ENCODE data around the gene FNTB.
"Not testable (repeated sequence)": the region's sequence is repeated elsewhere in the genome, so short reads cannot be mapped to it uniquely, and the experiment has no call there.

FNTB gene

DNA sequence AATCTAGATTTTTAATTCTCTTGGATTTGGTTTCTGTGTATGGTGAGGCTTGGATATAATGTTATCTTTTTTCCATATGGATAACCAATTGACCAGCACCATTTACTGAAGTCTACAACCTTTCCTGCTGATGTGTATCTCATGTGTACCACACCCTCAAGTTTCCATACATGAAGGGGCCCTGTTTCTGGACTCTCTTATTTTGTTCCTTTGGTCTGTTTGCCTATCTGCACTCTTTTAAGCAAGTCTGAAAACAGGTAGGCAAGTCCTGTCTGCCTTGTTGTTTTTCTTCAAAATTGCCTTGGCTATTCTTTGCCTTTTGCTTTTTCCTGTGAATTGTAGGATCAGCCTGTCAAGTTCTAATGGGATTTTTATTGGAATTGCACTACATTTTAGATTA is 71.0 kb downstream of the FNTB start:
- no peak for DNase-seq

DNA sequence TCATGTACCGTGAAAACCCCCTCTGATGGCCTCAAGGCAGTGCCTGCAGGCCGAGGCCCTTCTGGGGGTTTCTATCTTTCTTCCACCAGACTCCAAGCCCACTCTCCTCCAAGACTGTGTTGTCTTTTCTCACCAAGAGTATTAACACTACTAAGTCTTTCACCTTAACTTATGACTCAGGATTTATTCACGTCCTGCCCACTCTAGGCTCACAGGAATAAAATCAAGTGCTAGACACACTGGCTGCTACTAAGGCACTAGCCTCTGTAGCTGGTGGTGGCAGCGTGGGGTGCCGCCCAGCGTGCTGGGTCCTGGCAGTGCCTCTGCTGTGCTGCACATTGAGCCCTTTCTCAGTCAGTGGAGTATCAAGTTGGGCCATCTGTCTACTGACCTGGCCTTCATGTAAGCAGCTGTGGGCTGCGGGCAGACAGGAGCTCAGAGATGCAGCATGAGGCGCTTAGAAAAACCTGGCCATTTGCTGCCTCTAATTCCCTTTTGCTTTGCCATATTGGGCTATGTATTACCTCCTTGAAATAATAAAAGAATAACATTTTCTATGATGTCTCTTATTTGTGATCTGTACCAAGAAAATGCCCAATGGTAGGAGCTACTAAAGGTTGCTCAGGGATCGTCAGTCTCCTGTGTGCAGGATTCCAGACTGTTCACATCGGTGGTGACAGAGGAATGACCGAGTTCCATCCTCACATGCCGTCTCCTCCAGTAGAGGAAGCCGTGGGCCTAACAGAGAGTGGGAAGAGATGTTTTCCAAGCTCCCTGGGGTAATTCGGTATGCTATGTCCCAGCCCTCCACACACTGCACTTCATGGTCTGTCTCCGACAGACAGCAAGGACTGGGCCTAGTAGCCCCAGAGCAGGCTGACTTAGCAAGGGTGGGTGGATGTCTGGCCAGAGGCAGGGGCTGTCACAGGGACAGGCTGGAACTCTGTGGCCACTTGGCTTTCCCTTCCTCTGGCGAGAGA is 75.7 kb downstream of the FNTB start:
- no peak for DNase-seq

DNA sequence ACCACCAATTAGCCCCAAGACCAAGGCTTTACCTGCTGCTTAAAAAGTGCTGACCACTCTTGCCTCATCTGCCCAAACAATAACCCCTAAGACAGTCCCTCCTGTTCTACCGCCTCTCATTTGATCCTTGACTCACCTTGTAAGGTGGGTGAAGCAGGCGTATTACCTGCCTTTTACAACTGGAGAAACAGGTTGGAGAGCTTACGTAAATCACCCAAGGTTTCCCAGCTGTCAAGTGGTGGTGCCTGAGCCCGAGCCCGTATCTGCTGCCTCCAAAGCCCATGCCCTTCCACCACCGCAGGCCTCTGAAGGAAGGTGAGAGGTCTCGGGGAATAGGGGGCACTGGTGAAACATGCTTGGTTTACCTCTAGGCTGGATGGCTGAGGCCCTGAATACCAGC is 79.0 kb downstream of the FNTB start:
- DNase-seq: no peak

DNA sequence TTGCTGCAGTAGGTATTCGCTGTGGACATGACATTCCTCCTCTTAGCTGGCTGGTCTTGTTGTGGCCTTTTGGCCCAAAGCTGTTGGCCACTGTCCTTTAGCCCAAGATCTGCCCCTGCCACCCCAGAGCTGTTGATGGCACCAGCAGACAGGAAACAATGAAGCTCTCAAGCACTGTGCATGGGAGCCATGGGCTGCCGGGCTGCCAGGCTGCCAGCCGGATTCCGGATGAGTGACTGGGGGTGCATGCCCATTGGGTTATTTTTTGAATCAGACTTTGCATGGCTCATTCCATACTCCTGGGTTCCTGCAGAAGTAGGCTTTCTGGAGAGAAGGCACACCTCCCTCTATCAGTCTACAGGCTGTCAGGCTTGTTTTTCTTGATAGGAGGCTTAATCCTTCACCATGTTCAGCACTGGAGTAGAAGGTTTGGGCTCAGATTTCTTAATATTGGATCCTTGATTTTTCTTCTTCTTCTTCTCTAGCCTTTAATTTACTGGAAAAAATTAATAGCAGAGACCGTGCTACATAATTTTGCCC is 83.2 kb downstream of the FNTB start:
- DNase-seq: no peak

DNA sequence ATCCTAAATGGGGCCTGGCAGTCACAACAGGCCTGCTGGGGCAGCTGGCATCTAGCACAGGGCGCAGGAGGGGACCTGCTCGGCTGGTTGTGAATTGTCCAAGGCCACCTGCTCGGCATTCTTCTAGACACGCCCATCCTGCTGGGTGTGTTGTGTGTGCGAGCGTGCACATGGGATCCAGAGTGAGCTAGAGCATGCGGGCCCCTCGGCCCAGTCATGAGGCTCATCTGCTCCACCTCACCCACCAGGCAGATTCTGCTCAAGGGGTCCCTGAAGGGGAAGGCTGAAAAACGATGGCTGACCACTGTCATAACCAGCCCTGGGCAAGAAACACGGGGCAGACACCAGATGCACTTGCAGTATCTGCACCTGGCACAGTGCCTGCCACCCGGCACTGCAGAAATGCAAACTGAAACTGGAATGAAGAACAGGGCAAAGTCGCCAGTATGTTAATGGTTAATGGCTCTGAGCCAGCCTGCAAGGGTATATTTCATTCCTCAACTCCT is 83.8 kb downstream of the FNTB start:
- no peak for DNase-seq

DNA sequence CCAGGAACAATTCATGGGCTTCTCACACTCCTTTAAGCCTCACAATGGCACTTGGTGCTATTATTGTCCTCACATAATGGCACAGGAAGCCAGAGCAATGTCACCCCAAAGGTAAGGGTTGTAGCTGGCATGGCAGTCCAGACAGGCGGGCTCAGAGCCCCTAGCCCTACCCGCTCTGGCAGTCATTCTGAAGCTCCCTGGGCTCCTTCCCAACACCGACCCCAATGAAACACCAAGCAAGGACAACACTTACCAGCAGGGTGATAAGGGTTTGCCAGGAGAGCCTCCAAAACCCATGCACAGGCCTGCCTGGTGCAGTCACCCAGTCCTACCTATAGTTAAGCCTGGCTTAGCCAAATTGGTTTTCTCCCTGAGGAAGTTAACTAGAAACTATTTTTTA is 84.8 kb downstream of the FNTB start:
- DNase-seq: no peak

DNA sequence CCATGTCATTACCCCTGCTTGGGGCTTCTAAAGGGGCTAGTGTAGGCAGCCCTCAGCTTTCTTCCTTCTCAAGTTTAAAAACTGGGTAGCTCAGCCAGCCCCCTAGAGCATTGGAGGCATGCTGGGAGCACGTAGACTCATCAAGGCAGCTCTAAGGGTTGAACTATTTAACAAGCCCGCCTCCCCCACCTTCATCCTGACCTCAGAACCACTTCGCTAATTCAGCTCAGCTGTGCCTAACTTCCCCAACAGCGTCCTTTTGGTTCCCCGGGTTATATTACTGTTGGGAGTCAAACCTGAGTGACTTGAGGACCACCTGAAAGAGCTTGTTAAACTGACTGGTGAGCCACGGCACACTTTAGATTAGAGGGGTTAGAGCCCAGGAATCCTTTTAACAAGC is 85.6 kb downstream of the FNTB start:
- no peak for DNase-seq

DNA sequence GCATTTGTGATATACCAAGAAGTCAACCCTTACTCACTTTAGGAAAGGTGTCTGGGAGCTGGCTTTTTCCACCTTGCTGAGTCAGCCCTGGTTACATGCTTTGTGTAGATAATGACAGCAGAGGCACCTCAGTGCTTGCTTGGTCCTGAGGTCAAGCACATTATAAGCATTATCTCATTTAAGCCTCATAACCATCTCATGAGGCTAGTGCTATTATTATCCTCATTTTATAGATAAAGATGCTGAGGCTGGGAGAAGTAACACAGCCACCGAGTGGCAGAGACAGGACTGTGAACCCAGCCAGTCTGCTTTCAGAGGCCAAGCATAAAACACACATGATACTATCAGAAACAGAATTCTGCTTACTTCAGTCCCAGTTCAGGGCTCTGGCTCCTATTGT is 86.2 kb downstream of the FNTB start:
- no peak for DNase-seq

DNA sequence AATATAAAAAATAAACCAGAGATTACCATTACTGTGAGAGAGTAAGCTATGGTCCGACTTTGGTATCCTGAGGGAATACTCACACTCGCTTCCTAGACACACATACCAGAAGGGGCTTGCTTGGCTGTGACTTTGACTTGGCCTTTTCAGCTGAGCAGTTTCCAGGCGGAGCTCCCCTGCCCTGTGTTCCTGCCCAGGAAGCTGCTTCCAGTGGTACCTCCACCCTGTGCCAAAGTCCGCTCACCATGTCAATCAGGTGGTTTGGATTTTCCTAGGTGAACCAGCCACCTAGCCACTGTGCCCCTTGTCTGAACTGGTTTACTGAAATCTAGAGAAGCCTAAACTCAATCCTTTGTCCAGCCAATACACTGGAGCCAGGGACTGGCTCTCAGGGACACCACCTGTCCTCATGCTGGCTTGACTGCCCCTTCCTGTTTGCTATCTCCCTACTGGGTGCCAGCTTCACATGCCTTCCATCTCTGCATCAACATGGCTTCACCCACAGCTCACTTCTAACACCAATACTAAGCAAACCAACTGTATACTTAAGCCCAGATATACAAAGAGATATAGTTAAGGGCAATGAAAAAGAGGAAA is 87.0 kb downstream of the FNTB start:
- DNase-seq: no peak

DNA sequence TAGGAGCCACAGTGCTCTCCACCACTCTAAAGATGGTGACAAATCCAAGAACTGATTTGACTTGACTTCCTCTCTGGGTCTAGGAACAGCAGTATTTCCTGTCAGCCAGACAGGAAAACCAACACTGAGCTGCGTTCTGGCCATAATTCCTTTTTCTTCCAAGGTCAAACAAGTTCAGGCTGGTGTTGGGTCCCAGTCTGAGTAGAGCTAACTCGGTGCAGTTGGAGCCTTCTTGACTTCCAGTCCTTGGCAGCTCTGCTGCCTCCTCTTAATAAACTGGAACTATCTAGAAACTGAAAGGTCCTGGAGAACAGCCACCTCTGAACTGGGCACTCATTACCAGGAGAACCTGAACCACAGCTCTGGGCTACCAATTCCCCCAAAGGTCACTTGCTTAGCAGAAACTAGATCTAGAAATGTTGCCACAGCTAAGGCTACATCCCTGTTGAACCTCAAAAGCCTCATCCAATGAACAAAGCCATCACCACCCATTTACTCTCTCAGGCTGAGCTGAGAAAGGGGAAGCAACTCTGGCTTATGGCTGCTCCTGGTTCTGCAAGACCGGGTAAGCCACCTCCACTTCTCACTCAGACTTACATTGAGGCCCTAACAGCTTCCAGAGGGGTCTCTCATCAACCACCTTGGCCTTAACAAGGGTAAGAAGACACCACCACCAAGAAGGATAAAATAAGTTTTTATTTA is 87.9 kb downstream of the FNTB start:
- DNase-seq: no peak

DNA sequence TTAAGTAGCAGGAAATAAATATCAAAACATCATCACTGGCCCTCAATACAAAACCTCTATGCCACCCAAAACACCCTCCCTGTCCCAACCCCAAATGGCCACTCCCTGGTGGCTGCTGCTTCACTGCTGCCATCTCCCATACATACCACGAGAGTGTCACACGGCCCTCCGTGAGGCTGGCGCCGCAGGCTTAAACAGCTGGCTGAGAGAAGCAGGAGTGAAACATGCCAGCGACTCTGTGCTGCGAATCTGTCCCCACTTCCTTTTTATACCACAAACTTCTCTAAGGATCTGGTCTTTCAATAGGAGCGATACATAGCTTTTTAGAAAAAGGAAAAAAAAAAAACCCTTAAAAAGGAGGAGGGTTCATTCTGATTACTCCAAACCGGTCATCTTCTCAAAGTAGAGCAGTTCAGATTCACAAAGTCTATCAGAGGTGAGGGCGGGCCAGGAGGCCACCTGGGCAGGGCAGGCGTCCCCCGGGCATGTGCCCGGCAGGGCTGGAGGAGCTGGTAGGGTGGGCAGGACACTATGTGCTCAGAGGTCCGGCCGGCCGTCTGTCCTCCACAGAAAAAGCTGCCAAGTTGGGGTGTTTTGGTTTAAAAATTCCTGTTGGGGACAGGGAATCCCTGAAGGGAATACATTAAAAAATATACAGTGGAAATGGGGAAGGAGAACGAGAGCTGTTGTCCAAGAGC is 89.1 kb downstream of the FNTB start:
- no peak for DNase-seq

DNA sequence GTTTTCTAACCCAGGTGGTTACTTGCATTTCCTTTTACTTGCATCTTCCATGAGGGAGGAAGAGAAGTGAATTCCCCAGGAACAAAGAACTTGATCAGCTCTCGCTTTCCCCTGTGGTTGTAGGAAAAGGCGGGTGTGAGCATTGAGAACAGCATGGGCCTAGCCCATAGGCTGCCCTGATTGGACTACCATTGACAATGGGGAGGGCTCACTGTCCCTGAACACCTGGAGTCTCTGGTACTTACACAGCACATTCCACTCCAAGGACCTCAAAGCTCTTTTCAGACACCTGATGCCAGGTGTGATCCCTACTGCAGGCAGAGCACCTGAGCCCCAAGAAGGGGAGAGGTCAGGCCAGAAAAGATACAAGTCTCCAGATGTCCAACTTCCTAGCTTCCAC is 90.6 kb downstream of the FNTB start:
- no peak for DNase-seq

DNA sequence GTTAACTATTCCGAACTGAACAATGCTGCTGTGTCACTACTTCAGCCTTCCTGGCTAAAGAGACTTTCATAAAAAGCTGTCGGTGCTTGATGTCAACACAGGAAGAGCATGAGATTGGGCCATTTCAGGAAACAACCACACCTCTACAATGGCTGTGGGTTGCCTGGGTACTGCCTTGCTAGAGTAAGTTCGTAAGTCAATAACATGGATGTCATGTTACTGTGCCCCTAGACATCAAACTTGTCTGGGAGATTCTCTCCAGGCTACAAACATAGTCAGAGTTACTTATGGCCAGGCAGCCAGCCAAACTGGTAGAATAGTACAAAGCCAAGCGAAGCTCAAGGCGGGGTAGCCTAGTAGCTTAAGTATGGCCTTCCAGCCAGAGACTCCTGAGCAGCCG is 92.5 kb downstream of the FNTB start:
- no peak for DNase-seq

DNA sequence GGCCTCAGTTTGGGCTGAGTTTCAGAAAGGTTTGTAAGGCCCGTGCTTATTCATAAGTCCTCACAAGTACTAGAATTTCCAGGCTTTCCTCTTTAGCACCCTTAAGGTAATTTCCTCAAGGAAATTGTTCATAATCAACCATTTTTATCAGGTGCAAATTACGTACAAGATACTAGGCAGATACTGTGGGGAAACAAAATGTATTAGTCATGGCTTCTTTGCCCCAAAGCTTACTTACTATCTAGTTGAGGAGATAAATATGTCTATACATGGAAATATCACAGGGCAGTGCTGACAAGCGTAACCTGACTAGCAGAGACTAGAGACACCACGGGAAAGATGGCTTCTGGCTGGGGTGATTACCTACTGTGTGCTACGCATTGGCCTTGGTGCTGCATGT is 93.1 kb downstream of the FNTB start:
- no peak for DNase-seq

DNA sequence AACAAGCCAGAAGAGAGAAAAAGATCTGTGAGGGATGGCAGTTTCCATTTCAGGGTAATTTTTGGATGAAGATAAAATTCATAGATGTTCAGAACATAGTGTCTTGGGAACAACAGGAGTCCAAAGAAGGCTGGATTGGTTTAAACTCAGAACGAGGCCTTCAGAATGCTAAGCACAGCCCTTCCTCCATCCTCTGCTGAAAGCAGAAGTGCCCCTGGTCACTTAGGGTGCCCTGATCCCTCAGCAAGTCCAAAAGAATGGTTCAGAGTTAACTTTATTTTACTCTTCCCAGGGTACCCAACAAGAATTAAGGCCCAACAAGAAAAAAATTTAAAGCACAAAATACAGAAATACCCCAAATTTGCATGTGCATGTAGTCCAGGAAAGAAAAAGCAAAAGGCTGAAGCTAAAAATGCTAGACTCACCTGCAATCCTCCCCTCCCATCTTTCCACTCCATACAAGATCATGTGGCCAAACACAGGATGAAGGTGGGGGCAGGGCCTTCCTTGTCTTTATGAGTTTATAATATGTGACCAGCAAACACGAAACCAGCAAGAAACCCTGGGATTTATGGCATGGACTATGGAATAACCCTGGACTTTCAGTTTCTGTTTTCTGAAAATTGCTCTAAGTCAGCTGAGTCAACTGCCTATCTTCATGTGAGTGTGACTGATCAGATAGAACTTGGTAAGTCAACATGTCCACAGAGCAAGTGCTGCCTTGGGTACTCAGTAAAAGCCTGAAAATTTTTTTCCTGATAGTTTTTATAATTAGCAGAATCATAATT is 94.5 kb downstream of the FNTB start:
- no peak for DNase-seq

DNA sequence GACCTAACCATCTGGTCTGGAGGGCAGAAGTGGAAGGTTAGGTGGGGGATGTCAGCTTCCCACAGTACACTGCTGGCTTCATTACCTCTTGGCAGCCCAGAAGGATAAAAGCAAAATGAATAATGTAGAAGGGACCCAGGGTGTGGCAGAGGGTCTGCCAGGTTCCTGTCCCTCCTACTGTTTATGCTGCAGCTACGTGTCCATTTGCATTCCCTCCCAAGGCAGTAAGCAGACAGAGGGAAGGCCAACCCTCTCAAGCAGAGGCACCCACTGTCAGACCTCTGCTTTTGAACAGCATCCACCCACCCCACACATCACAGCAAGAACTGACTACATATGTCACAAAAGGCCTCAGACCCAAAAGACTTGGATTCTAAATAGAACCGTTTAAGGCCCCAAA is 96.2 kb downstream of the FNTB start:
- no peak for DNase-seq

DNA sequence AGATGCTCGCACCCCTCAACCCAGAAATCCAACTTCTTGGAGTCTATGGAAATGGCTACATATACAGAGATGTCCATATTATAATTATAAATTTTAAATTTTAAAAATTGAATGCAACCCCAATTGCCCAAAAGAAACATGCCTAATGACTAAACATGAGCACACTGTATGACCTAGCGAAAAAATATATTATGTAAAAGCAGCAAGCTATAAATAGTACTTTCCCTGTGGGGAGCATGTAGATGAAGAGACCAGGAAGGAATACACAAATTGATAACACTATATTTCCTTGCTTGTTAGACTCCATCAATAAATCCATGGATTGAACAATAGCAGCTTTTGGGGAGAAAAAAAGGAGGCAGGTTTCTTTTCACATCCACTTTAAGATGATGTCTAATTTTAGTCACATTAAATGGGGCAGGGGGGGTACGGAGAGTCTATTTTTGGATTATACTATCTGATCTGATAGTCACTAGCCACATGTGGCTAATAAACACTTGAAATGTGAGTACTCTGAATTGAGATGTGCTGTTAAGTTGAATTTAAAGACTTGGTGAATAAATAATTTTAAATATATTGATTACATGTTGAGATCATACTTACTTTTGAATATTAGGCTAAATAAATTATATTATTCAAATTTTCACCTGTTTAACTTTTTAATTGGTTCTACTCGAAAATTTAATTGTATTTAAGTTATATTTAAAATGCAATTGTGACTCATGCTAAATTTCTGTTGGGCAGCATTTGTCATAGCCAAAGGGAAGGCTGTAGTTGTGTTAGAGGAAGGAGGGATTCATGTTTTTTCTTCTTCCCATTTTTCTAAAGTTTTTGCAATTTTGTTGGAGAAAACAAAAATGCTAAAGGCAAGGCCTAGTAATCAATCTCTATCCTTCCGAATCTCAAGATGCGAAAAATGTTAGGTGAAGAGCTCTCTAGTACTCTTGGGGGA is 98.1 kb downstream of the FNTB start:
- DNase-seq: no peak

DNA sequence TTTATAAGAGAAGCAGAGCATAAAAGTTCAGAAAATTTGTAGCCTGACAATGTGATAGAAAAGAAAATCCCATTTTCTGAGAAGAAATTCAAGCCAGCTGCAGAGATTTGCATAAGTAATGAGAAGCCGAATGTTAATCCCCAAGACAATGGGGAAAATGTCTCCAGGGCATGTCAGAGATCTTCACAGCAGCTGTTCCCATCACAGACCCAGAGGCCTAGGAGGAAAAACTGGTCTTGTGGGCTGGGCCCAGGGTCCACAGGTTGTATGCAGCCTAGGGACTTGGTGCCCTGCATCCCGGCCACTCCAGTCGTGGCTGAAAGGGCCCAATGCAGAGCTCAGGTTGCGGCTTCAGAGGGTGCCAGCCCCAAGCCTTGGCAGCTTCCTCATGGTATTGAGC is 100.0 kb downstream of the FNTB start:
- DNase-seq: not testable (repeated sequence)

DNA sequence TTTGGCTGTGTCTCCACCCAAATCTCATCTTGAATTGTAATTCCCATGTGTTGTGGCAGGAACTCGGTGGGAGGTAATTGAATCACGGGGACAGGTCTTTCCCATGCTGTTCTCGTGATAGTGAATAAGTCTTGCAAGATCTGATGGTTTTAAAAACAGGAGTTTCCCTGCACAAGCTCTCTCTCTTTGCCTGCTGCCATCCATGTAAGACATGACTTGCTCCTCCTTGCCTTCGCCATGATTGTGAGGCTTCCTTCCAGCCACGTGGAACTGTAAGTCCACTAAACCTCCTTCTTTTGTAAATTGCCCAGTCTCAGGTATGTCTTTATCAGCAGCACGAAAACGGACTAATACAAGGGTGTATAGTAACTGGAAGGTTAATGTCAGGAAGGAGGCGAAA is 101.1 kb downstream of the FNTB start:
- not testable (repeated sequence) for DNase-seq

DNA sequence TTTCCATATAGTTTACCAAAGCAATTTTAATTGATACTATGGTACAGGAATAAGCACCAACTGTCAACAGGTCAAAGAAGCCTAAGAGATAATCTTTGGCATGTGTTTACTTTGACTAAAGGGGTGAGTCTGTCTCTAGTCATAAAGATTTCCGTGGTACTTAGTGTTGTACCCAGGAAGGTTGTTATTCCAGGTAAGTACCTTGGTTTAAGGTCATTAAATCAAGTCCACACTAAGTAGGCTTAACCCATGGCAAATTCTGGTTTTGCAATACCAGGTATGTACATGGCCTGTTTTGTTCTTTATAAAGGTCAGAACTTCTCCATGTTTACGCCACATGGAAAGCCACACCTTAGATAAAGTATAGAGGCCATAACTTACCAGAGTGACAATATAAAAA is 105.7 kb downstream of the FNTB start:
- no peak for DNase-seq
